GM18498 (cell line): ENCODE measurements around the gene SYN1.
"Not testable (repeated sequence)": the region's sequence is repeated elsewhere in the genome, so short reads cannot be mapped to it uniquely, and the experiment has no call there.

Experiments
- ATAC-seq: cut with Tn5 transposase; IDR thresholded peaks from one replicate; pipeline ENCODE4 v1.9.1; 2021; ENCODE audit warnings: mild to moderate bottlenecking, moderate library complexity; ENCODE audit not compliant: unreplicated experiment

Gene SYN1

DNA sequence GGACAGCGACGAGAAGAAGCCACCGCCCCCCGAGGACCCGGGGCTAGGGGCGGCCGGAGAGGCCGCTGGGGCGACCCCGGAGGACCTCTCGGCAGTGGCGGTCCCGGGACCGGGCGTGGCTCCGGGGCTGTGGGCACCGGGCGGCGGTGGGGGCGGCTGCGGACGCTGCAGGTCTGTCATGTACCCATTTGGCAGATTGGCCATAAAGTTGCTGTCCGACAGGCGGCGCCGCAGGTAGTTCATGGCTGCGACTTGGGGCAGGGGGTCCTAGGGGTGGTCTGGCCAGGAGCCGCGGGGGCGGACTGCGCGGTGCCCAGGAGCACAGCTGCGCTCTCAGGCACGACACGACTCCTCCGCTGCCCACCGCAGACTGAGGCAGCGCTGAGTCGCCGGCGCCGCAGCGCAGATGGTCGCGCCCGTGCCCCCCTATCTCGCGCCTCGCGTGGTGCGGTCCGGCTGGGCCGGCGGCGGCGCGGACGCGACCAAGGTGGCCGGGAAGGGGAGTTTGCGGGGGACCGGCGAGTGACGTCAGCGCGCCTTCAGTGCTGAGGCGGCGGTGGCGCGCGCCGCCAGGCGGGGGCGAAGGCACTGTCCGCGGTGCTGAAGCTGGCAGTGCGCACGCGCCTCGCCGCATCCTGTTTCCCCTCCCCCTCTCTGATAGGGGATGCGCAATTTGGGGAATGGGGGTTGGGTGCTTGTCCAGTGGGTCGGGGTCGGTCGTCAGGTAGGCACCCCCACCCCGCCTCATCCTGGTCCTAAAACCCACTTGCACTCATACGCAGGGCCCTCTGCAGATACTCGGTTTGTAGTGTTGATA is at the start of gene SYN1:
Gene SYN1 (minus strand): TSS at position 372 of the 817 bp plus-strand sequence. CDS start 129 bp downstream, at position 243.
- ATAC-seq = peak; percentile 86

DNA sequence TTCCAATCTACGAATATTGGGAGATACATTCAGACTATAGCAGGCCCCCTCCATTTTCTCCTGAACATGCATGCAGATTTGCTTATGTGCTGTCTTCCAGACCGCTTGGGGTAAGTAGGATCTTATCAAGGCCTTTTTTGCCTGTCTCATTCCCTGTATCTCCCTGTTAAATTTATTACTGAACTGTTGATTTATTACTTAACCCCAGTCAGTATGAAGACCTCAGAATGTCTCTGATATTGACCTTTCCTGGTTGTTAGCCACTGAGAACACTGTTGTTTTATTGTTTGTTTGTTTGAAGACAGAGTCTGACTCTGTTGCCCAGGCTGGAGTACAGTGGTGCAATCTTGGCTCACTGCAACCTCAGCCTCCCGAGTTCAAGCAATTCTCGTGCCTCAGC is 46.1 kb upstream of the SYN1 start:
- not testable (repeated sequence) for ATAC-seq

DNA sequence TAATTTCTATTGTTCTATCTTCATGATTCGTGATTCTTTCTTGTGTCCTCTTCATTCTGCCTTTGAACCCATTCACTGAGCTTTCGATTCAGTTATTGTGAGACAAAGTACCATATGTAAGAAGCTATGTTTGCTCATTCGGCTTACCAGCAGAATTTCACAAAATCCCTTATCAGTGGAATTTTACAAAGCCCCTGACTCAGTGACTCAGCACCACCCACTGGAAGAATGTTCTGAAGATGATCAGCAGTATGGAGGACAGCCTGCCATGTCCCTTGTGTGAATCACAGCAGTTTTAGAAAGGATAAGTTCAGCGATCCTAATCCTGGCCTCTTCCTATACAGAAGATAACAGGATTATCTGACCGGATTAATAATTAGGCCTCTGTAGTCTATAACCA is 45.1 kb upstream of the SYN1 start:
- no peak for ATAC-seq

DNA sequence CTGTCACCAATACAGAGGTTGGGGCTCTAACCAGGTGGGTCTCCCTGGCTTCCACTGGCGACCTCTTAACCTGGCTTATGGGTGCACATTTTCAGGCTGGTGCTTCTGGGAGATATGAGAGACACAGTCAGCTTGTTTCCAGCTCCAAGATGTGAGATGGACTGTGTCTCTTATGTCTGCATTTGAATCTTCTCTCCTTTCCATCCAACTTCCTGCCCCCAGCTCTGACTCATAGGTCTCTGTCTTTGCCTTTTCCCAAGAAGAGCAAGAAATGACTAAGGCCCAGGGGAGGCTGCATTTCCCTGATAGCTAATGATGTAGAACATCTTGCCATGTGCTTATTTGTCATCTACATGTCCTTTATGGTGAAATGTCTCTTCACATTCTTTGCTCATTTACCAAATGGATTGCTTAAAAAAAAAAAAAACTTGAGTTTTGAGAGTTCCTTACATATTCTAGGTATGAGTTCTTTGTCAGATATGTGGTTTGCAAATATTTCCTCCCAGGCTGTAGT is 42.5 kb upstream of the SYN1 start:
- ATAC-seq = no peak

DNA sequence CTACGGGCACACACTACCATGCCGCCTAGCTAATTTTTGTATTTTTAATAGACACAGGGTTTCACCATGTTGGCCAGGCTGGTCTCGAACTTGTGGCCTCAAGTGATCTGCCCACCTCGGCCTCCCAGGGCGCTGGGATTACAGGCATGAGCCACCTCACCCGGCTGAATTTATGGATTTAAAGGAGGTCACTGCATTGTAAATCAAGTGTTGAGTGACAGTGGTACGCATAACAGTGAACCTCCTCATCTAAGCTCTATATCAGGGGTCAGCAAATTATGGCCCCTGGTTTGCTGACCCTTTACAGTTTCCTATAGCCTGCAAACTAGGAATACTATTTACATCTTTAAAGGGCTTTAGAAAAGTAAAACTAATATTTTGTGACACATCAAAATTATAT is 41.9 kb upstream of the SYN1 start:
- no peak for ATAC-seq

DNA sequence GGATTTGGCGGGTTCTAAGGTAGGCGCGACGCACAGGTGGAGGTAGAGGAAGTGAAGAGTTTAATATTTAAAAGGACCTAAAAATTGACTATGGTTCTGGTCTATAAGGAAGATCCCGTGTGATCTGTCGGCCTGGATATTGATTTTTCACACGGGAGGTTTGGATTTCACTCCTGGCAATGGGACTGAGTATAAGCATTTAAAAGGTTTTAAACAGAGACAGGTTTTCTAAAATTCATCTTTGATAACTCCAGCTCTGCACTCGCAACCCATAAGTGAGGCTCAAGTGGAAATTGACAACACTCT is 39.7 kb upstream of the SYN1 start:
- no peak for ATAC-seq

DNA sequence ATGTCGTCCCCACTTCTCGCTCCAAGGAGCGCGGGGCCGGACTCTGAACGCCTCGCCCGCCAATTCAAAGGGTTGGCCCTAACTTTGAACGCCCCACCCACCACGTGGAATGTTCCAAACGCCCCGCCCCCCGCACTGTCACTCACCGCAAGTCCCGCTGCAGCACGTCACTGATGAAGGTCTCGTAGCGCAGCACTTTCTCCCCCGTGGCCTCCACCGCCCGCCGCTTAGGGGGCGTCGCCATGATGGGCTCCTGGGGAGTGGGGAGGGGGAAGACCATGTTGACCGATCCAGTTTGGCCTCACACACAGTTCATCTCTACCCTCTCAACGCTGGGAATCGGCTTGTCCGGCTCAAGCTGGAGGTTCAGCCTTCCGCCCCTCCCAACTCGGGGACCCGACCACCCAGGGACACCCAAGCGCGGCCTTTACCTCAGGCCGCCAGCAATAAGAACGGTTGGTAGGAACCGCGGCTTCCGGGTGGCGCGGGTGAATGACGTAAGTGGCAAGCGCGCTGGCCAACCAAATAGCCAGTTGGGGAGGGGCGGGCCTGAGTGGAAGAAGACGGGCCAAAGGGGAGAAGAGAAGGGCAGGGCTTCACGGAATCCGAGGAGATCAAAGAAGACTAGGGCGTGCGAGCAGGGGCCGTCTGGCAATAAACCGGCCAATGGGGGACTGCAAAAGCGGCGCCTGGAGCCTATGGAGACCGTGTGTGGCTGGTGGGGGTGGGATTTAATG is 39.2 kb upstream of the SYN1 start, which contains the start of gene UXT:
Gene UXT (minus strand): TSS at position 497 of the 737 bp plus-strand sequence. CDS start 253 bp downstream, at position 244.
- ATAC-seq = peak; percentile 85

DNA sequence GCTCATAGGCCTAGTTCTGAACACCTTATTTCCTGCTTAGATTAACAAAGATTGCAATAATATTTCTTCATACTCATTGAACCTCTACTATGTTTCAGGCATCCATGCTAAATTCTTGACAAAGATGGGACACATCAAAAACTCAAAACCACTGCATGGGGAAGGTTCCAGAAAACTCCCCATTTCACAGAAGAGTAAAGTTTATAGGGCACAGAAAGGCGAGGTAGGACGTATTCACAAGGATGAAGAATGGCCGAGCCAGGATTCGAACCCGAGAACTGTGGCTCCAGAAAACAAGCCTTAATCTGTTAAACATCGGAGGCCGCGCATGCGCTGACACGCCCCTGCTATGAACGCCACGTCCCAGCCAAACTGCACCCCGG is 38.6 kb upstream of the SYN1 start:
- ATAC-seq = no peak

DNA sequence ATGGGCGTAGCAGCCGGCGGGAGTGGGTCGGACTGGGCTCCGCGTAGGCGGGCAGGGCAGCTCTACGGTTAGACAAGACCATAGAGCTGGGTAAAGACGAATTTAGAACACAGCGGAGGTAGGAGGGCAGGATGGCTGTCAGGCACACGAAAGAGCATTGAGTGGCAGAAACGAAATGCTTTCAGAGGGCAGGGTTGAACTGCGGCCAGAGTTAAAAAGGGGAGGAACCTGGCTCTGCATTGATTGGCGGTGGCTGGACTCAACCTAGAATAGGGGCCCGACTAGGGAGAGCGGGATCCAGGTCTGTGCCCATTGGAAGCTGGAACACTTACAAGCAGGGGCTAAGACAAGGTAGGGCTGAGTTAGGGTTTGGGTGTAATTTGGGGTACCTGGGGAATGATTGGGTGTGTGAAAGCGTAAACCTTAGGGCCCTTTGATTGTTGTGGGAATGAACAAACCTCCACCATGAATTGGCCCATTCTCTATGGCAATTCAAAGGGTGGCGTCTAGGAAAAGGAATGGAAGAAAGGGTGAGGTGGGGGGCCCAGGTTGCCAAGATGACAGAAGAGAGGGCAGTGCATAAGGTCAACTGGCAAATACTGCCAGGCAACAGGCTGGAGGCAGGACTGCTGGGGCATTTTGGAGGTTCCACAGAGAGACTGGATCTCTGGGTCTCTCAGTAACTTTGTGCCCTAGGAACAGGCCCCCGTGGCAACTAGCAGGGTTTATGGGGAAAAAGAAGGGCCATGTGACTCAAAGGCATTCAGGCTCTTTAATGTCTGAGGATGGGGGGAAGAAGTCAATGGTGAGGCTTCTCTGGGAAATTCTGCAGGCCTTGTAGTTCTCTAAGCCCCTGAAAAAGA is 31.6 kb upstream of the SYN1 start:
- no peak for ATAC-seq

DNA sequence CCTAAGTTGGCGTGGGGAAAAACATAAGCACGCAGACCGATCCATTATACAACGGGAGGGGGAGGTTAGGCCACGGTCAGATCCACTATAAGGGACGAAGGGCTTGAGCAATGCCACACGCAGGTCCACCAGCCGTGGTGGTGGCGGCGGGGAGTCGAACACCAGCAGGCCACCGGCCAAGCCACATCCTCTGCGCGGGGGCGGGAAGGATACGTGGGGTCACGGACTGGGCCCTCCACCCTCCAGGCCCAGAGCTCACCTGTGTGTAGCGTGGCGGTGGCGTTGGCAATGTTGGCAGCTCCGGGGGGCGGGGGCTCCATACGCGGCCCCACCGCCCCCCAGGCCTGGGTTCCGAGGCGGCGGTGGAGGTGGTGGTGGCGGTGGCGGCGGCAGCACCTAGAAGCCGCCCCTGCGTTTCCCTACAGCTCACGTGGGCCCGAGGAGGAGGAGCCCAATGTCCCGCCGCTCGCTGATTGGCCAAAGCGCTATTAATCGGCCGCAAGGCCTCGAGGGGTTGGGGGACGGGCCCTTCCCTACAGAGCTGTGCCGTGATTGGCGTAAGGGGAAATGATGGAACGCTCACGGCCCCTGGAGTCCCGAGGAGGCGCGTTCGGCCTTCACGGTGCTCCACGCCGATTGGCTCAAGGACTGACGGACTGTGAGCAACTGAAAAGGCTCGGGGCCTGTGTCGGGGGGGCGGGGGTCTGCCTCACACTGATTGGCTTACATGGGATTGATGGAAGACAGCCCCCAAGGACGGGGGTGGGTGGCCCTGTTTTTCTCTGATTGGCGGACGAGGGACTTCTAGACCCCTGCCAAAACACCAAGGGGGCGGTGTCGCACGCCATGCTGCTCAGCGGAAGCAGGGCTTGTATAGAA is 30.7 kb upstream of the SYN1 start, which contains the start of gene ELK1:
Gene ELK1 (minus strand): TSS at position 400 of the 879 bp plus-strand sequence. CDS start 9,122 bp downstream, outside the sequence.
- peak; percentile 89 for ATAC-seq

DNA sequence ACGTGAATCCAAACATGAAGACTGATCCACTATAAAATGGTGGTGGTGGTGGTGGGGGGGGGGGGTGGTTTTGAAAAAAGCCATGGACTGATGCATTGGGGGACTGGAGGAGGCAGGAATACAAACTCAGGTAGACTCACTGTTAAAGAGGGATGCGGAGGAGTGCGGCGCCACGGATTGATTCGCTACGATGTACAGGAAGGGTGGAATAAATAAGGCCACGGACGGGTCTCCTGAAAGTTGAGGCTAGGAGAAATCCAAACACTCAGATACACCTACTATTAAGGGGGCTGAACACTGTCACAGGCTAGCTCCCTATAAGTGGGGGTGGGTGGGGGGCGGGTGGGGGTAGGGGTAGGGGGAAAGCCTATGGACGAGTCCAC is 30.1 kb upstream of the SYN1 start:
- no peak for ATAC-seq

DNA sequence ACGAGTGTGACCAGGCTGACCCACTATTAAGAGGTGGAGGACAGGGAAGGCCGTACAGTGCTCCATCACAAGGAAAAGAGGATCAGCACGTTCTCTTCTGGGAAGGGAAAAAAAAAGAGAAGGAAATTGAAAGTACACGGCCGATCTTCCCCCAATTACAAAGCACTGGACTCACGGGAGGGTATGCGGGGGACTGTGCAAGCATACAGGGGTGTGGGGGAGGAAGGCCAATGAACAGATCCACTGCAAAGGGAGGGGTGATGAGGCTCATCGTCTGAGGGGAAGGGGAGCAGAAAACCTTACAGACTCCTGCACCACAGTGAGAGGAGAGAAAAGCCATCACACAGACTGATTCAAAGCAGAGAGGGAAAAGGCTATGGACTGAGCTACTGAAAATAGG is 29.6 kb upstream of the SYN1 start:
- ATAC-seq = no peak

DNA sequence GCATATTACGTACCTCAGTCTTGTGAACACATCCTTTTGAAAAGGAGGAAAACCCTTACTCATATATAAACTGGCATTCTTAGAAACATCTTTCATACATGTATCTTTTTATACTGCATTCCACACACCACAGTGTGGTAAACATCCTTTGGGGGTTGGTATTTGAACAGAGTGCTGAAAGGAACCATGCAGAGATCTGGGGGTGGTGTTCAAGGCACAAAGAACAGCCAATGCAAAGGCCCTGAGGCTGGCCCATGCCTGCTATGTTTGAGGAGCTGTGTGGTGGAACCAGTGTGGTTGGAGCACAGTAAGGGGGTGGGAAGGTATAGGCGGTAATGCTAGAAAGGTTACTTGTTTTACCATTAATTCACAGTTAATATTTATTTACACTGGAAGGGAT is 28.7 kb upstream of the SYN1 start:
- ATAC-seq = no peak

DNA sequence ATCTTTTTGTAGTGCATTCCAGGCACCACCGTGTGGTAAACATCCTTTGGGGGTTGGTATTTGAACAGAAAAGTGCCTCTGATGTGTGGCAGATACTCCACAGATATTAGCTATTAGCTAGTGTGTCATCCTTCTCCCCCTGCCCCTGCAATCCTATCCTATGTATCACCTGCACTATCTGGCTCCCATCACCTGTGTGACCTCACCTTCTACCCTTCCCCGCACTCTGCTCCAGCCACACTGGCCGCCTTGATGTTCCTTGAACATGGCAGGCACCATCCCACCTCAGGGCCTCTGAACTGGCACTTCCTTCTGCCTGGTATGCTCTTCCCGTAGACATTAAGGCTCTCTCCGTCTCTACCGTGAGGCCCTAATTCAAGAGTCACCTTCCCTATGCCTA is 27.0 kb upstream of the SYN1 start:
- no peak for ATAC-seq

DNA sequence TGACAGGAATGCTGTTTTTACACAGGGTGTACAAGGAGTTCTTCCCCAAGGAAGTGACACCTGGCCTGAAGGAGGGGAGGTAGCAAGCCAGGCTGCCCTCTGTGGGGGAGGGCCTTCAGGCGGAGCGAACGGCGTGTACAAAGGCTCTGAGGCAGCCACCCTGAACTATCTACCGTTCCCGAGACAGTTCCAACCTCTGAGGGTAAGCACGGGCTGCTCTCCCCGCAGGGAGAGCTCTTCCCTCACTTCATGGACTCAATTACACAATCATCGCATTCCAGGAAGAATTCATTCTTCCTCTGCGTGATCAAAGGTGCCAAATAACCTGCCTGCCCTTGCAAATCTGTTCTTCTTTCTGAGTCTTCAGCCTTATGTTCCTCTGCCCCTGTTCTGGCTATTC is 25.9 kb upstream of the SYN1 start:
- ATAC-seq = no peak

DNA sequence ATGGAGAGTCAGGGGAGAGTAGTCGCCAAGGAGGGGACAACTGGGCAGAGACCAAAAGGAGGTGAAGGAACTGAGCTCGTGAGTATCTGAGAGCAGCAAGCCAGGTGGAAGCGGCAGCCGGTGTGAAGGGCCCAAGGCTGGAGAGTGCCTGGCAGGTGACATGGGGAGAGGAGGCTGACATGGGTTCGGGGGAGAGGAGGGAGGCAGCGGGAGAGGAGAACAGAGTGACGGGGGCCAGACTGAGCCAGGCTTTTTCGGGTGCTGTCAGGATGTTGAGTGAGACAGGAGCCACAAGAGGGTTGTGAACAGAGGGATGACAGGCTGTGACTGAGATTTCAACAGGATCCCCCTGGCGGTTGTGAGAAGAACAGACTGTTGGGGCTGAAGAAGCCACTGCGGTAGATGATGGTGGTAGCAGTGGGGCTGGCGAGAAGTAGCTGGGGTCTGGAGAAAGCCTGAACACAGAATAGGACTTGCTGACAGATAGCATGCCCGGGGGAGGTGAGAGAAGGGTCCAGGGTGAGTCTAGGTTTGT is 25.0 kb upstream of the SYN1 start:
- no peak for ATAC-seq

DNA sequence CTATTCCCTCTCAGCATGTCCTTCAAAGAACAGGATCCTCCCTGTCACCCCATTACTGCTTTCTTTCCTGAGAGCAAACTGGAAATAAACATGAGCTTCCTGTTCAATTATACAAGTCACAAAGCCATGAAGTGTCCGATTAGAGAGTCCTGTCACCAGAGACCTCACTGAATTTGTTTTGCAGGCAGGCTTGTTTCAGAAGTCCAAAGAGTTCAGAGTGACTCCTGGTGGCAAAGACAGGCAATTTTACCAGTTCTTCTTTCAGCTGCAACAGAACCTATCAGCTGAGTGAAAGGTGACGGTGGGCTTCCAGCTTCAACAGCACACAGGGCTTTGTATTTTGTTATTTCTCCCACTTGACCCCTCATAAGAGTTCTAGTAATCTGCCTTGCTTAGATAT is 24.3 kb upstream of the SYN1 start:
- no peak for ATAC-seq

DNA sequence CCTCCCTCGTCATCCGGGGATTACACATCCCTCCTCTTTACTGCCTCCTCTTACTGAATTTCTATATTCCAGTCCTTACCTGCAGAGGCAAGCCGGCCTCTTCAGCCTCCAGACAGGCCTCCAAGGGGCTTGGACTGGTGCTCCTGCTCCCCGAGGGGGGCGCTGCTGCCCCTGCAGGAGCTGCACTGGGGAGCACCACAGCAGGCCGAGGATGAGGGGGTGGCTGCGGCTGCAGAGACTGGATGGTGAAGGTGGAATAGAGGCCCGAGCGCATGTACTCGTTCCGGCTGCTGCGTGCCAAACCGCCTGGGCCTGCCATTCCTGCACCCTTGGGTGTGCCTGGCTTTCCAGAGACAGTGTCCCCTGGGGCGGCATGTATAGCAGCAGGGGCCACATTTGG is 19.2 kb upstream of the SYN1 start:
- no peak for ATAC-seq

DNA sequence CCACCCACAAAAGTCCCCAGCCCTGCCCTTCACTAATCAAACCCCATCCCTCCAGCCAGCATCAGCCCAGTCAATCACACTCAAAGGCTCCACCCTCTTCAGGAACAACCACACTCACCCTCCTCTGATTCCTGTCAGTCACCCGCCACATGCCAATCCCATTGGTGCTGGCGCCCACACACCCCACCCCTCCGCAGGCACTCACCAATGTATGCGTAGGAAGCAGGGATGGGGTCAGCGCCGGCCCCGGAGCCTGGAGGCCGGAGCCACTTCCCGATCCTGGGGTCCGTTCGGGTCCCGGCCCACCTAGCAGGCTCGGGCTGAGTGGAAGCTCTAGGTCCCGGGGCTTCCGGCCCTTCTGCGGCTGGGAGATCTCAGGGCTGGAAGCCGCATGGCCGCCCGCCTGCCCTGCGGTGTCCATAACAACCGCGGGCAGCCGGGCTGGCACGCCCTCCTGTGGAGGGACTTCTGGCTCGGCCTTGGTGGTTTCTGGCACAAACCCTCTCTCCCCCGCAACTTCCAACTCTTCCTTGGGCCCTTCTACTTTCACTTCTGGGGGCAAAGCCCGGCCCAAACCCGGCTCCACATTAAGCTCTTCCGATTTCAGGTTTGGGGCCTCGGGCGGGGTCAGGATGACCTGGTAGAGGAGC is 18.0 kb upstream of the SYN1 start:
- peak; percentile 75 for ATAC-seq
